ENCODE measurements around the gene TAS1R2. TPM values are rescaled to one million over a fixed set of nuclear protein-coding genes. Genes with fewer than 3 reads are reported as not detected.

The TAS1R2 gene
- total RNA-seq, 1 experiment from 2014 or later: not detected

GRCh38 chr1:18823438-18823837 is 36.0 kb downstream of the TAS1R2 start:
- no peak overlapping the region for H2AK5ac ChIP-seq (ENCODE audit: insufficient read length, low read length)
- H3K9me3 Mint-ChIP-seq: peaks cover 15 to 27% of the 10 kb centered on the region in 2 experiments
- H4K5ac ChIP-seq (ENCODE audit: insufficient read length, low read depth, low read length): no peak overlapping the region
- no peak overlapping the region for H2BK15ac ChIP-seq (ENCODE audit: low read depth, low read length)
- H3K27ac Mint-ChIP-seq: no peak overlapping the region
- H3K23me2 ChIP-seq (ENCODE audit: insufficient read length, low read depth, low read length, poor library complexity, severe bottlenecking): no peaks in the 10 kb centered on the region
- H3K9me3 ChIP-seq (ENCODE audit: control insufficient read depth, low read depth, low read length): no peaks in the 10 kb centered on the region
- H2BK5ac ChIP-seq (ENCODE audit: insufficient read length, low read length): no peak overlapping the region
- peak overlapping the region; percentile 51 for H4K8ac ChIP-seq (replicated peaks; ENCODE audit: insufficient read length, low read depth, low read length)
- H4K91ac ChIP-seq (ENCODE audit: insufficient read length, low read depth, low read length): no peak overlapping the region
- H2BK12ac ChIP-seq (ENCODE audit: insufficient read length, low read depth, low read length): no peak overlapping the region
- H2AFZ ChIP-seq (ENCODE audit: low read length): no peak overlapping the region
- no peaks in the 10 kb centered on the region for H3K4me1 ChIP-seq (ENCODE audit: insufficient read depth, low read length)
- no peak overlapping the region for H3K4ac ChIP-seq (ENCODE audit: low read depth, low read length)
- peaks cover 1 to 6% (median 4%) of the 10 kb centered on the region in 3 experiments; a peak in 4 of 7 replicates for H3K36me3 Mint-ChIP-seq (ENCODE audit: insufficient read depth in 1 of 3, low read depth in 3 of 3)
- no peak overlapping the region for H2BK20ac ChIP-seq (ENCODE audit: low read depth, low read length, poor library complexity, severe bottlenecking)
- no peak overlapping the region for H3K23ac ChIP-seq (ENCODE audit: insufficient read length, low read depth, low read length)
- DNase-seq: no peak
- H3K4me1 Mint-ChIP-seq: peaks cover 7 to 16% of the 10 kb centered on the region in 2 experiments
- no peak overlapping the region for H3K56ac ChIP-seq (ENCODE audit: insufficient read length, low read depth, low read length)
- H3K79me2 ChIP-seq (ENCODE audit: insufficient read depth, low read length): no peaks in the 10 kb centered on the region
- H3K27me3 ChIP-seq (ENCODE audit: insufficient read depth, low read length): no peaks in the 10 kb centered on the region; the same call in 1 of the 2 replicates
- H3K27me3 Mint-ChIP-seq (ENCODE audit: low read depth): peaks cover 57% of the 10 kb centered on the region
- WGBS (ENCODE audit: extremely low coverage, insufficient read length, low lambda C conversion rate): no CpG with 5 or more reads among the region's 6 CpGs
- no peaks in the 10 kb centered on the region for H4K20me1 ChIP-seq (ENCODE audit: control insufficient read depth, insufficient read depth, insufficient read length)
- no peaks in the 10 kb centered on the region for H3K79me1 ChIP-seq (ENCODE audit: insufficient read depth, low read depth, low read length, poor library complexity, severe bottlenecking)
- no peak overlapping the region for H3K9ac ChIP-seq (ENCODE audit: extremely low read depth, insufficient read length, low read length)
- H2BK120ac ChIP-seq (ENCODE audit: low read depth, low read length, poor library complexity, severe bottlenecking): no peak overlapping the region
- H3K4me3 Mint-ChIP-seq: no peak overlapping the region
- no peak overlapping the region for H3K18ac ChIP-seq (ENCODE audit: insufficient read length, low read depth, low read length)
- no peak overlapping the region; the same call in 1 of the 2 replicates for H3K14ac ChIP-seq (ENCODE audit: insufficient read depth, low read length)
- no peak overlapping the region for H3K27ac ChIP-seq (ENCODE audit: insufficient read length, low read depth, low read length)
- H3T11ph ChIP-seq (ENCODE audit: low read length): no peak overlapping the region
- H3K4me2 ChIP-seq (ENCODE audit: insufficient read depth, insufficient read length, low read length): no peak overlapping the region
- TF ChIP-seq CTCF (conservative IDR thresholded peaks at IDR 0.05): no peak

All from H9 (cell line).